GM12878 (cell line): Measurements from ENCODE around the gene PAX2. TPM values are rescaled to one million over a fixed set of nuclear protein-coding genes. Genes with fewer than 3 reads are reported as not detected.

ENCODE experiments used
- ATAC-seq: fragments of 200-7000 bp; cut with Tn5 transposase; 3 replicates; pipeline ENCODE4 v1.9.1; 2020; ENCODE audit warnings: mild to moderate bottlenecking, moderate library complexity
- BruUV-seq: library from RNA; stranded (reverse); fragments of 400-500 nt; replicated peaks from 2 replicates; lab custom pipeline; 2021; lab: Mats Ljungman, UMichigan
- CTCF ChIA-PET: fragments of 300-600 bp; sonication (Branson Sonifier 250); formaldehyde crosslinking; extraction: SDS; loops from one replicate; lab custom pipeline; 2021; ENCODE audit warnings: inconsistent platforms; lab: Yijun Ruan, JAX
- POLR2A ChIA-PET: fragments of 350-600 bp; formaldehyde crosslinking; extraction: SDS; loops from one replicate; lab custom pipeline; 2021; ENCODE audit warnings: inconsistent platforms; lab: Charles Lee
- RAD21 ChIA-PET: fragments of 300-600 bp; sonication (Branson Sonifier 250); formaldehyde crosslinking; loops from one replicate; lab custom pipeline; 2023; ENCODE audit warnings: antibody characterized with exemption; ENCODE audit not compliant: unreplicated experiment; lab: Charles Lee
- SMC1A ChIA-PET: fragments of 300-600 bp; sonication (Branson Sonifier 250); formaldehyde crosslinking; loops from one replicate; lab custom pipeline; 2023; ENCODE audit not compliant: unreplicated experiment, uncharacterized antibody; lab: Charles Lee
- DNase-seq: peaks from one replicate; pipeline ENCODE4 v3.0.0-alpha.2; 2011; ENCODE audit warnings: low read depth, low spot score
- FAIRE-seq: peaks from 3 replicates; lab custom pipeline; 2011; peaks lifted over from hg19 to GRCh38; lab: Jason Lieb, UNC
- H2AFZ ChIP-seq: 2 replicates; pipeline ENCODE4 v1.6.0; 2011; ENCODE audit warnings: low read depth, low read length, control low read depth; ENCODE audit not compliant: control insufficient read depth
- H3K27ac ChIP-seq: 2 replicates; pipeline ENCODE4 v1.5.1; 2011; ENCODE audit warnings: control low read depth; ENCODE audit not compliant: control insufficient read depth, insufficient read depth
- H3K27me3 ChIP-seq, 2 experiments: replicated peaks in 1 of 2; 2 replicates each; pipeline versions ENCODE4 v1.6.0 to v1.6.1; 2011; ENCODE audit warnings: low read length in 1 of 2; ENCODE audit not compliant: control insufficient read depth in 2 of 2, insufficient read depth in 2 of 2
- H3K36me3 ChIP-seq, 2 experiments: 2 replicates each; pipeline ENCODE4 v1.5.1; 2011; ENCODE audit warnings: low read length in 1 of 2; ENCODE audit not compliant: control insufficient read depth in 2 of 2, insufficient read depth in 2 of 2
- H3K4me1 ChIP-seq: 2 replicates; pipeline ENCODE4 v1.6.1; 2011; ENCODE audit warnings: mild to moderate bottlenecking, low read length, moderate library complexity, mixed read lengths; ENCODE audit not compliant: control insufficient read depth, insufficient read depth
- H3K4me2 ChIP-seq: 2 replicates; pipeline ENCODE4 v1.6.0; 2011; ENCODE audit warnings: control low read depth; ENCODE audit not compliant: control insufficient read depth, insufficient read depth
- H3K4me3 ChIP-seq: fragments of 200-600 bp; sonication (generic); 2 replicates; pipeline ENCODE4 v1.5.1; 2016
- H3K79me2 ChIP-seq: 2 replicates; pipeline ENCODE4 v1.6.0; 2011; ENCODE audit warnings: low read length; ENCODE audit not compliant: control insufficient read depth, insufficient read depth
- H3K9ac ChIP-seq: 2 replicates; pipeline ENCODE4 v1.8.0; 2011; ENCODE audit warnings: low read length, control low read depth, mixed read lengths; ENCODE audit not compliant: control insufficient read depth, insufficient read depth
- H3K9me3 ChIP-seq: replicated peaks from 3 replicates; pipeline ENCODE4 v1.5.1; 2011; ENCODE audit warnings: mild to moderate bottlenecking, low read length; ENCODE audit not compliant: control insufficient read depth, insufficient read depth
- H4K20me1 ChIP-seq: 2 replicates; pipeline ENCODE4 v1.6.0; 2011; ENCODE audit not compliant: control insufficient read depth, insufficient read depth
- CEBPB ChIP-seq, 2 experiments: fragments of 150-350 bp in 1 of 2; IDR thresholded peaks; 2 replicates each; pipeline ENCODE4 v1.6.1; 2012 to 2014; ENCODE audit warnings: low read depth in 2 of 2, low read length in 2 of 2, borderline replicate concordance in 1 of 2, inconsistent platforms in 1 of 2
- CREB1 ChIP-seq: IDR thresholded peaks from 2 replicates; pipeline ENCODE4 v1.6.1; 2012; ENCODE audit warnings: low read depth, mild to moderate bottlenecking, inconsistent platforms
- ESRRA ChIP-seq: IDR thresholded peaks from 2 replicates; pipeline ENCODE4 v1.6.1; 2012; ENCODE audit warnings: mild to moderate bottlenecking, low read length, improper control_type of control experiment
- EZH2 ChIP-seq: IDR thresholded peaks from 2 replicates; pipeline ENCODE4 v1.6.1; 2012; ENCODE audit warnings: low read depth, mild to moderate bottlenecking, control low read depth, inconsistent platforms, low read length, borderline replicate concordance; ENCODE audit not compliant: control insufficient read depth
- MEF2A ChIP-seq: IDR thresholded peaks from 2 replicates; pipeline ENCODE4 v1.6.1; 2011; ENCODE audit warnings: low read depth, mild to moderate bottlenecking, low read length, moderate library complexity; ENCODE audit not compliant: insufficient read depth
- MTA2 ChIP-seq: fragments of 450-650 bp; IDR thresholded peaks from 2 replicates; pipeline ENCODE4 v1.6.1; 2016; ENCODE audit warnings: low read depth, mild to moderate bottlenecking, moderate library complexity
- NR2C2 ChIP-seq: IDR thresholded peaks from 2 replicates; pipeline ENCODE4 v1.6.1; 2011; ENCODE audit warnings: borderline replicate concordance, low read depth; ENCODE audit not compliant: control insufficient read depth, insufficient read length
- RFX5 ChIP-seq: IDR thresholded peaks from 2 replicates; pipeline ENCODE4 v1.6.1; 2011; ENCODE audit warnings: low read depth, low read length, improper control_type of control experiment
- STAT3 ChIP-seq: IDR thresholded peaks from 2 replicates; pipeline ENCODE4 v1.6.1; 2011; ENCODE audit warnings: low read depth, low read length, improper control_type of control experiment
- WGBS: methylation state at CpG from one replicate; pipeline ENCODE4 v1.1.6; 2016; ENCODE audit warnings: low lambda C conversion rate; ENCODE audit not compliant: insufficient replicate concordance, insufficient coverage; ENCODE audit errors: missing lambda C conversion rate; 5-methylcytosine and 5-hydroxymethylcytosine counted together
- in situ Hi-C: fragments of 300-500 bp; cut with MboI; formaldehyde crosslinking; loops from 9 replicates; pipeline ENCODE4 v1.14.3; 2018; ENCODE audit warnings: mixed read lengths
- intact Hi-C: fragments of 100-400 bp; cut with micrococcal nuclease; formaldehyde crosslinking; loops from one replicate; pipeline ENCODE4 v1.14.2; 2022; ENCODE audit not compliant: unreplicated experiment
- polyA plus RNA-seq, 11 experiments: library from polyadenylated mRNA; depleted of rRNA in 4 of 11; unstranded in 6 of 11; stranded (reverse) in 5 of 11; fragments of >200 nt; fragmentation: Nextera tagmentation in 4 of 11; fragmentation: Illumina TruSeq in 1 of 11; extraction: Ambion mirVana in 4 of 11; extraction: Trizol in 1 of 11; gene quantifications; 1 replicate in 1 of 11; 2 replicates in 10 of 11; pipeline versions ENCODE4 v1.2.1 to v1.2.3, GENCODE V29; 2011 to 2016; ENCODE audit warnings: inconsistent platforms in 2 of 11, missing spikeins in 2 of 11, low read depth in 1 of 11
- total RNA-seq, 4 experiments: library from RNA; depleted of rRNA in 3 of 4; stranded (reverse); fragments of >200 nt in 3 of 4; fragmentation: Illumina TruSeq in 1 of 4; extraction: Trizol in 1 of 4; gene quantifications; 2 replicates each; pipeline versions ENCODE4 v1.2.1 to v1.2.3, GENCODE V29; 2013 to 2021
- TF ChIP-seq, protein P1 (sequence below): IDR thresholded peaks from 2 replicates; pipeline ENCODE4 v1.6.1; 2012; ENCODE audit warnings: low read length, inconsistent platforms
- TF ChIP-seq, protein P2 (sequence below), 3 experiments: IDR thresholded peaks in 2 of 3; conservative IDR thresholded peaks in 1 of 3; 2 replicates each; pipeline ENCODE4 v1.5.1; 2011; ENCODE audit warnings: low read depth in 3 of 3, low read length in 3 of 3, mild to moderate bottlenecking in 3 of 3, control low read depth in 2 of 3, moderate library complexity in 2 of 3, inconsistent platforms in 1 of 3, mixed read lengths in 1 of 3; ENCODE audit not compliant: control insufficient read depth in 2 of 3, insufficient read depth in 1 of 3; ENCODE audit errors: extremely low read depth in 1 of 3

Gene PAX2
- total and polyA plus RNA-seq, 10 of the 15 experiments (the other 5 are each of a cell fraction or from before 2014, with no cell fraction given) = not detected

DNA sequence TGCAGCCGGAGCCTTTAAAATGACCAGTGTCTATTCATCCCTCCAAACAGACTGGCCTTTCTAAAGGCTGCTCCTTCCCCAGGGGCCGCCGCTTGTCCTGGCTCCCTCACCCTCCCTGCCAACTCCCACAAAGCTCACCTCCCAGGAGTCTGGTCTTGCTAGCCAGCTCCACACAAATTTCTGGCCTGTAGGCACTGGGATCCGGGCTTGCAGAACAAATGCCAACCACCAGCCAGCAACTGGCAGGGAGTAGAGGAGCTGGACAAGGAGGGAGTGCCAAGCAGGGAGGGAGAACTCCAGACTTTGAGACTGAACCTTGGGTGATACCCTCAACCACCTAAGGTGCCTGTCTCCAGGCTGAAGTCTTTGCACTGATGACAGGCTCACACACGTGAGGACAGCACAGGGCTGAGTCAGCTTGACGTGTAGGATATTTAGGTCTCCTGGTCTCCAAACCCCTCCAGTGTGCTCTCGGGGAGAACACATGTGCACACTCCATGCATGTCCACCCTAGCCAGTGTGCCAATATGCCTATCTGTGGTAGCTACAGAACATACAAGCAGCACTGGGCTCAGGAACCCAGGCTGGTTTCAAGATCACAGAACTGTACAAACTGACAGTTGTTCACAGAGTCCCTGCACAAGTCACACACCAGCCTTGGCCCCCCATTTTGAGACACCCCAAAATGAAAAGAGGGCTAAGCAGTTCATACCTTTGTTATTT, 6.0 kb downstream of the PAX2 start:
- in situ Hi-C loops = no loop called here
- SMC1A ChIA-PET = no interaction called here
- ATAC-seq = no peak
- FAIRE-seq = no peak
- TF ChIP-seq CEBPB (IDR thresholded peaks at IDR 0.05; ENCODE audit: borderline replicate concordance in 1 of 2, low read depth in 2 of 2, low read length in 2 of 2) (no peak), EZH2 (0 out of 2 replicates have a peak, but pooled peaks have one; percentile 41)
- RAD21 ChIA-PET = no interaction called here
- DNase-seq = no peak
- intact Hi-C loops = no loop called here
- Histone ChIP-seq H2AFZ (no peak overlapping the region), H3K4me3 (no peak overlapping the region), H3K79me2 (no peaks in the 10 kb centered on the region), H3K9ac (no peak overlapping the region), H3K27me3 (peaks cover 32 to 36% of the 10 kb centered on the region in 2 experiments), H3K4me2 (no peak overlapping the region), H3K27ac (no peak overlapping the region), H3K4me1 (no peaks in the 10 kb centered on the region), H4K20me1 (peaks cover 2% of the 10 kb centered on the region; the same call in 1 of the 2 replicates), H3K9me3 (no peaks in the 10 kb centered on the region), H3K36me3 (no peaks in the 10 kb centered on the region)
- BruUV-seq = no TSS peak
- POLR2A ChIA-PET = no interaction called here
- CTCF ChIA-PET = interaction anchor here (2.3 kb wide), 1 partner anchor 8 kb away, joined by 12 read pairs; no protein-coding TSS in a partner anchor
- WGBS = 17% methylated on average over 7 of the region's 7 CpGs

DNA sequence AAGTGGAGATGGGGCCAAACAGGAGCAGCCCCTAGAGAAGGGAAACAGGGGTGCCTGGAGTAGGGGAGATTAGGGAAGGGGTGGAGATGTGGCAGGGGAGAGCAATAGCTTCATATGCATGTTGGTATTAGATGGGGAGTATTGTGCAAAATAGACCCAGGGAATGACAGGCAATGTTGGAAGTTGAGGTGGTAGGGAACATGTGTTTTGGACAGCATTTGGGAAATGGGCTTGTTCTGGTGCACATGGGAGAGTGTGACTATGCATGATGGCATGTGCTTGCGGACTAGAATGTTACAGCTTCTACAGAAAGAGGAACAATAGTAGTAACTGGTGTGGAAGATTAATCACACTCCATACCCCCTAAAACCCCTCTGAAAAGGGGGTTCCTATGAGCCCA, 10.4 kb downstream of the PAX2 start:
- Histone ChIP-seq H4K20me1 (peaks cover 2% of the 10 kb centered on the region; the same call in 1 of the 2 replicates), H3K9me3 (no peaks in the 10 kb centered on the region), H3K27me3 (peaks cover 17 to 23% of the 10 kb centered on the region in 2 experiments)
- ChIA-PET POLR2A (no interaction called here), CTCF (interaction anchor here (1.3 kb wide), 1 partner anchor 12 kb away, joined by 5 read pairs; no protein-coding TSS in a partner anchor), RAD21 (no interaction called here)
- intact Hi-C loops = no loop called here
- no peak for DNase-seq
- TF ChIP-seq MEF2A (no peak), CREB1 (no peak), STAT3 (no peak), RFX5 (no peak), MTA2 (no peak), NR2C2 (no peak), ESRRA (no peak)
- TF ChIP-seq, protein P1, sequence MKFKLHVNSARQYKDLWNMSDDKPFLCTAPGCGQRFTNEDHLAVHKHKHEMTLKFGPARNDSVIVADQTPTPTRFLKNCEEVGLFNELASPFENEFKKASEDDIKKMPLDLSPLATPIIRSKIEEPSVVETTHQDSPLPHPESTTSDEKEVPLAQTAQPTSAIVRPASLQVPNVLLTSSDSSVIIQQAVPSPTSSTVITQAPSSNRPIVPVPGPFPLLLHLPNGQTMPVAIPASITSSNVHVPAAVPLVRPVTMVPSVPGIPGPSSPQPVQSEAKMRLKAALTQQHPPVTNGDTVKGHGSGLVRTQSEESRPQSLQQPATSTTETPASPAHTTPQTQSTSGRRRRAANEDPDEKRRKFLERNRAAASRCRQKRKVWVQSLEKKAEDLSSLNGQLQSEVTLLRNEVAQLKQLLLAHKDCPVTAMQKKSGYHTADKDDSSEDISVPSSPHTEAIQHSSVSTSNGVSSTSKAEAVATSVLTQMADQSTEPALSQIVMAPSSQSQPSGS = no peak
- TF ChIP-seq, protein P2, sequence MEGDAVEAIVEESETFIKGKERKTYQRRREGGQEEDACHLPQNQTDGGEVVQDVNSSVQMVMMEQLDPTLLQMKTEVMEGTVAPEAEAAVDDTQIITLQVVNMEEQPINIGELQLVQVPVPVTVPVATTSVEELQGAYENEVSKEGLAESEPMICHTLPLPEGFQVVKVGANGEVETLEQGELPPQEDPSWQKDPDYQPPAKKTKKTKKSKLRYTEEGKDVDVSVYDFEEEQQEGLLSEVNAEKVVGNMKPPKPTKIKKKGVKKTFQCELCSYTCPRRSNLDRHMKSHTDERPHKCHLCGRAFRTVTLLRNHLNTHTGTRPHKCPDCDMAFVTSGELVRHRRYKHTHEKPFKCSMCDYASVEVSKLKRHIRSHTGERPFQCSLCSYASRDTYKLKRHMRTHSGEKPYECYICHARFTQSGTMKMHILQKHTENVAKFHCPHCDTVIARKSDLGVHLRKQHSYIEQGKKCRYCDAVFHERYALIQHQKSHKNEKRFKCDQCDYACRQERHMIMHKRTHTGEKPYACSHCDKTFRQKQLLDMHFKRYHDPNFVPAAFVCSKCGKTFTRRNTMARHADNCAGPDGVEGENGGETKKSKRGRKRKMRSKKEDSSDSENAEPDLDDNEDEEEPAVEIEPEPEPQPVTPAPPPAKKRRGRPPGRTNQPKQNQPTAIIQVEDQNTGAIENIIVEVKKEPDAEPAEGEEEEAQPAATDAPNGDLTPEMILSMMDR (IDR thresholded peaks at IDR 0.05 in 2 of 3, conservative IDR thresholded peaks at IDR 0.05 in 1 of 3; ENCODE audit: control insufficient read depth in 2 of 3, extremely low read depth in 1 of 3, insufficient read depth in 1 of 3, low read depth in 3 of 3, low read length in 3 of 3) = no peak
- TF ChIP-seq, all 136 proteins: peak for 0
- SMC1A ChIA-PET = no interaction called here
- BruUV-seq = no TSS peak
- H2AFZ ChIP-seq = no peak overlapping the region
- in situ Hi-C loops = no loop called here
- ATAC-seq (no peak), FAIRE-seq (no peak)
- WGBS = 20% methylated on average over 1 of the region's 1 CpG
- H3K4me3 ChIP-seq = no peak overlapping the region
- H3K4me2 ChIP-seq = no peak overlapping the region
- no peak overlapping the region for H3K27ac ChIP-seq
- H3K79me2 ChIP-seq = no peaks in the 10 kb centered on the region
- no peaks in the 10 kb centered on the region for H3K4me1 ChIP-seq
- H3K36me3 ChIP-seq = no peaks in the 10 kb centered on the region
- H3K9ac ChIP-seq = no peak overlapping the region
